ENCODE measurements around the gene LTBP3. TPM values are rescaled to one million over a fixed set of nuclear protein-coding genes. Genes with fewer than 3 reads are reported as not detected.

LTBP3 gene
- polyA plus RNA-seq, 1 donor from 2014 or later: 4.6 TPM

DNA sequence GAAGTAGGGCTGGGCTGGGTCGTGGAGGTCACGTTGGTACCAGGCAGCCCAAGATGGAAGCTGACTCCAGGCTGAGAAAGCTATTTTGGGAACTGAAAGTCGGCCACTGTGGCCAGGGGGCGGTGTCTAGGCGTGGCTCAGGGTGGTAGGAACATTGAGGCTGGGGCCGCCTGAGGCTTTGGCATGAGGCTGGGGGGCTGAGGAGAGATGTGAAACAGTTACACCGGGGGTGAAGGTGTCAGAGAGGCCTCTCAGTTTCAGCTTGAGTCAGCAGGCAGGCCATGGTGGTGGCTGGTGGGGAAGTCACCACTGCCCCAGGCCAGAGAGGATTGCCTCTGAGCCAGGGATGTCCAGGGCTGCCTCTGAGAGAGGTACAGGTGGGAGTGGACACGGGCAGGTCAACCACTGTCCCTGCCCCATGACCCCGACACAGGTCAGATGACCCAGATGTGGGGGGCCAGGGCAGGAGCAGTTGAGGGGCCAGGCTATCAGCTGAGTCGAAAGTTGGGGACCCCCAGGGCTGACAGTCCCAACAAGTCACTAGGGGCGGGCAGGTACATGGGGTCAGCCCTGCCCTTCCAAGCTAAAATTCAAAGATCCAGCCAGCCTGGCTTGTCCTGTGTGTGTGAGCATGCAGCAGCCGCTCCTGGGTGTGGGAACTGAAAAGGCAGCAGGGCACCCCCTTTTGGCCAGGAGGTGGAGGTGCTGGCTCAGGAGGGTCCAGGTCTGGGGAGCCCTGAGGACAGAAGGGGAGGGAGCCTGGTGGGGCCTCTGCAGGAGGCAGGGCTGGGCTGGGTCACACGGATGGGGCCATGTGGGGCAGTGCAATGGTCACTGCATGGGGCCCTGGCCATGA is 30.3 kb upstream of the LTBP3 start:
- Histone ChIP-seq H3K9me3 (ENCODE audit: low read length) (no peaks in the 10 kb centered on the region), H3K9me2 (ENCODE audit: insufficient read depth, low read length) (no peaks in the 10 kb centered on the region), H3K9ac (ENCODE audit: low read length) (no peak overlapping the region), H3F3A (ENCODE audit: insufficient read depth, low read length, poor library complexity, severe bottlenecking) (no peaks in the 10 kb centered on the region), H3K4me3 (ENCODE audit: low read length) (no peak overlapping the region), H2AFZ (ENCODE audit: low read depth, low read length) (no peak overlapping the region), H3K79me2 (replicated peaks; ENCODE audit: insufficient read depth, low read length) (no peaks in the 10 kb centered on the region), H3K36me3 (ENCODE audit: insufficient read depth, low read length) (no peaks in the 10 kb centered on the region), H3K27me3 (ENCODE audit: insufficient read depth, low read depth, low read length) (peaks cover 43% of the 10 kb centered on the region), H3K4me2 (ENCODE audit: low read length) (no peak overlapping the region), H3K27ac (ENCODE audit: low read length) (no peak overlapping the region), H4K20me1 (ENCODE audit: insufficient read depth) (no peaks in the 10 kb centered on the region)
- TF ChIP-seq, protein P1, sequence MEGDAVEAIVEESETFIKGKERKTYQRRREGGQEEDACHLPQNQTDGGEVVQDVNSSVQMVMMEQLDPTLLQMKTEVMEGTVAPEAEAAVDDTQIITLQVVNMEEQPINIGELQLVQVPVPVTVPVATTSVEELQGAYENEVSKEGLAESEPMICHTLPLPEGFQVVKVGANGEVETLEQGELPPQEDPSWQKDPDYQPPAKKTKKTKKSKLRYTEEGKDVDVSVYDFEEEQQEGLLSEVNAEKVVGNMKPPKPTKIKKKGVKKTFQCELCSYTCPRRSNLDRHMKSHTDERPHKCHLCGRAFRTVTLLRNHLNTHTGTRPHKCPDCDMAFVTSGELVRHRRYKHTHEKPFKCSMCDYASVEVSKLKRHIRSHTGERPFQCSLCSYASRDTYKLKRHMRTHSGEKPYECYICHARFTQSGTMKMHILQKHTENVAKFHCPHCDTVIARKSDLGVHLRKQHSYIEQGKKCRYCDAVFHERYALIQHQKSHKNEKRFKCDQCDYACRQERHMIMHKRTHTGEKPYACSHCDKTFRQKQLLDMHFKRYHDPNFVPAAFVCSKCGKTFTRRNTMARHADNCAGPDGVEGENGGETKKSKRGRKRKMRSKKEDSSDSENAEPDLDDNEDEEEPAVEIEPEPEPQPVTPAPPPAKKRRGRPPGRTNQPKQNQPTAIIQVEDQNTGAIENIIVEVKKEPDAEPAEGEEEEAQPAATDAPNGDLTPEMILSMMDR (IDR thresholded peaks at IDR 0.05; ENCODE audit: poor library complexity, severe bottlenecking): peak; percentile 44
- TF ChIP-seq SMC3 (conservative IDR thresholded peaks at IDR 0.05; ENCODE audit: poor library complexity): peak; percentile 23
- TF ChIP-seq RAD21 (conservative IDR thresholded peaks at IDR 0.05): no peak

DNA sequence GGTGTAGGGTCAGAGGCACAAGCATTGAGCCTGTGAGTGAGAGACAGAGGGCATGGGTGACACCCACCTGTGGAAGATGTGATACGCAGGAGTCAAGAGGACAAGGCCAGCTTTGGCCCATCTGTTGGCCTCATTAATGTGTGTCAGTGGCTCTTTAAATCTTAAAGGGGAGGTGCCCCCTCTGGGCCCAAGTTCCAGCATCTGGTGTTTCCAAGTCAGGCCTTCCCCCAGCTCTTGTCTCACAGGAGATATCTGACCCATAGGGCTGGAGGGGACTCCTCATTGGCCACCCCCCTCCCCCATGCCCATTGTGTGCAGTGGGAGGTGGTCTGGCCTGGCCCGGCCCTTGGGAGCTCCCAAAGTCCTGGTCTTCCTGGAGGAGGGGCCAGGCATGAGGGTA is 28.5 kb upstream of the LTBP3 start:
- TF ChIP-seq EZH2 (IDR thresholded peaks at IDR 0.05; ENCODE audit: borderline replicate concordance, insufficient read depth, low read length, poor library complexity, severe bottlenecking) (no peak), RAD21 (conservative IDR thresholded peaks at IDR 0.05) (no peak), EP300 (conservative IDR thresholded peaks at IDR 0.05; ENCODE audit: poor library complexity, severe bottlenecking) (no peak), SMC3 (conservative IDR thresholded peaks at IDR 0.05; ENCODE audit: poor library complexity) (no peak)
- no peak overlapping the region for H3K4me3 ChIP-seq (ENCODE audit: low read length)
- H4K20me1 ChIP-seq (ENCODE audit: insufficient read depth): no peaks in the 10 kb centered on the region
- peaks cover 26% of the 10 kb centered on the region for H3K27me3 ChIP-seq (ENCODE audit: insufficient read depth, low read depth, low read length)
- H3K9me2 ChIP-seq (ENCODE audit: insufficient read depth, low read length): no peaks in the 10 kb centered on the region
- H3K27ac ChIP-seq (ENCODE audit: low read length): no peak overlapping the region
- no peak overlapping the region for H2AFZ ChIP-seq (ENCODE audit: low read depth, low read length)
- H3K79me2 ChIP-seq (replicated peaks; ENCODE audit: insufficient read depth, low read length): no peaks in the 10 kb centered on the region
- no peaks in the 10 kb centered on the region for H3F3A ChIP-seq (ENCODE audit: insufficient read depth, low read length, poor library complexity, severe bottlenecking)
- H3K9ac ChIP-seq (ENCODE audit: low read length): no peak overlapping the region
- no peaks in the 10 kb centered on the region for H3K9me3 ChIP-seq (ENCODE audit: low read length)
- H3K4me2 ChIP-seq (ENCODE audit: low read length): no peak overlapping the region
- H3K36me3 ChIP-seq (ENCODE audit: insufficient read depth, low read length): no peaks in the 10 kb centered on the region

- Histone ChIP-seq H3K4me2 (ENCODE audit: low read length) (no peak overlapping the region), H3K4me3 (ENCODE audit: low read length) (no peak overlapping the region), H3K9ac (ENCODE audit: low read length) (no peak overlapping the region), H3K27me3 (ENCODE audit: insufficient read depth, low read depth, low read length) (peaks cover 23% of the 10 kb centered on the region), H2AFZ (ENCODE audit: low read depth, low read length) (no peak overlapping the region), H4K20me1 (ENCODE audit: insufficient read depth) (no peaks in the 10 kb centered on the region), H3K79me2 (replicated peaks; ENCODE audit: insufficient read depth, low read length) (no peaks in the 10 kb centered on the region), H3K9me2 (ENCODE audit: insufficient read depth, low read length) (no peaks in the 10 kb centered on the region), H3K9me3 (ENCODE audit: low read length) (no peaks in the 10 kb centered on the region), H3K27ac (ENCODE audit: low read length) (no peak overlapping the region), H3K36me3 (ENCODE audit: insufficient read depth, low read length) (no peaks in the 10 kb centered on the region), H3F3A (ENCODE audit: insufficient read depth, low read length, poor library complexity, severe bottlenecking) (no peaks in the 10 kb centered on the region)
- TF ChIP-seq REST (IDR thresholded peaks at IDR 0.05; ENCODE audit: borderline replicate concordance) (no peak), POLR2AphosphoS5 (IDR thresholded peaks at IDR 0.05) (no peak), SMC3 (conservative IDR thresholded peaks at IDR 0.05; ENCODE audit: poor library complexity) (no peak), EZH2 (IDR thresholded peaks at IDR 0.05; ENCODE audit: borderline replicate concordance, insufficient read depth, low read length, poor library complexity, severe bottlenecking) (no peak), TAF1 (IDR thresholded peaks at IDR 0.05; ENCODE audit: low read depth) (no peak), EP300 (conservative IDR thresholded peaks at IDR 0.05; ENCODE audit: poor library complexity, severe bottlenecking) (no peak)
Observed at GRCh38 chr11:65586247-65586630, 28.1 kb upstream of the LTBP3 start.

Data from neural cell (in vitro differentiated cells).